ENCODE results near the gene DPH1.

GRCh38 chr17:2003525-2003924 lies 26.4 kb upstream of the DPH1 start:
- TF ChIP-seq EP300 (IDR thresholded peaks at IDR 0.05) = no peak
- TF ChIP-seq CTCF (IDR thresholded peaks at IDR 0.05) = no peak

All from gastroesophageal sphincter (tissue), 3 donors.